ENCODE data around the gene SGIP1.
"Not testable (repeated sequence)": the region's sequence is repeated elsewhere in the genome, so short reads cannot be mapped to it uniquely, and the experiment has no call there.

Gene SGIP1

GRCh38 chr1:66733348-66734017 is 199.5 kb downstream of the SGIP1 start:
- peak in 1 of 3 experiments; percentile 48 for DNase-seq

GRCh38 chr1:66734531-66734930 is 200.6 kb downstream of the SGIP1 start:
- not testable (repeated sequence) for DNase-seq

GRCh38 chr1:66737836-66738235 is 203.9 kb downstream of the SGIP1 start:
- no peak for DNase-seq

DNA sequence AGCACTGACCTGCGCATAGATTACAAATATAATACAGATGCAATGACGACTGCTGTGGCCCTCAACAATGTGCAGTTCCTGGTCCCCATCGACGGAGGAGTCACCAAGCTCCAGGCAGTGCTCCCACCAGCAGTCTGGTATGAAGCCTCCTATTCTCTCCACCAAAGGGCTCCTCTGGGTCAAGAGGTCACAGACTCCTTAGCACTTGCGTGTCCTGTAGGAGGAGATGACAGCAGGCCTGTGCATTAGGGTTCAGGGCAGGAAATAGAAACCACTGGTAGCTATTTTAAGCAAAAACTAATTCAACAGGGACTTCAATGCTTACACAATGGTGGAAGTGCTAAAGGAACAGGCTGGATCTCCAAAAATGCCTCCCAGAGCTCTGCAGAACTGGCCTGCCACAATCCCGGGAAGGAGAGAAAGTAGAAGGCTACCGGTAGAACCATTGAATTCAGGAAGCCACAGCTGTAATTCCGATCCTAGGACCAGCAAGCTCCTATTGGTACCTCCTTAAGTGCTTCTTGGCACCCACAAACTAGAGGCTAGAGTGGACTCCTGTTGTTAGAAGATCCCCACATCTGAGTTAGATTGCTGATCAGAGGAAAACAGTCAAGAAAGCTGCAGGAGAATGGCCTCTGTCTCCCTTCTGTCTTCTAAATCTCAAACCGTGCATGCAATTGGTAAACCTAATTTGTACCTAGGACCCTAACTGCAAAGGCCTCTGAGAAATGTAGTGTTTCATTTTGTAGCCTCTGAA is 205.6 kb downstream of the SGIP1 start:
- no peak for DNase-seq

GRCh38 chr1:66745451-66745850 is 211.5 kb downstream of the SGIP1 start:
- DNase-seq, result no peak

DNA sequence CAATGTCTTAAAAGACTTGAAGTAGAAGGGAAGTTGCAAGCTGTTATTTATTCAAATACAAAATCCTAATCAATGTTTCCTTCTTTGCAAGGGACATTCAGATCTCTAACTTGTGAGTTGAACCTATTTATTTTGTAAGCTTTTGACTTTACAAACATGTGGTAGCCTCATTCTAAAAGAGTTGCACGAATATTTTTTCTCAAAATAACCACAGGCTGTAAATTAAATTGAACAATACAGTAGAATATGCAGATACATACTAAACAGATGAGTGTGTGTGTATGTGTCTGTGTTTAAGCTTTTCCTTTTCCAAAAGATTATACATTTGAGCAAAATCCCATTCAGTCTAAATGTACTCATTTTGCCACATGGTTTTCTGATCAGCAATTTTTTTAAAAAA is 213.5 kb downstream of the SGIP1 start:
- no peak for DNase-seq

DNA sequence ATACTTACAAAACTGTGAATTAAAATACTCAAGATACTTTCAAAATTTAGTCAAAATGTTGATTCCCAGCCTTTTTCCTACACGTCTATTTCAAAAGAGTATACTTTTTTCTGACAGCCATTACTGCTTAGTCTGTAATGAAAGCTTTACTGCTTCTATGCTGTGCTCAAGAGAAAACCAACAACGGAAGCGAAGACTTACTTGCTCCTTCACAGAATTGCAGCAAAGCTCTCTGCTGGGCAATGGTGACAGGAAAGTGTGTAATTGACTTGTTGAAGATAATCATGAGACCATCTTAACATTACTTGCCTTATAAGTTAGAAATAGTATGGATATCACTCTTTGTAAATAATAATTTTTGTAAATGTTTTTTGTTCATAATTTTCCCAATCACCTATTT is 216.6 kb downstream of the SGIP1 start:
- no peak for DNase-seq

DNA sequence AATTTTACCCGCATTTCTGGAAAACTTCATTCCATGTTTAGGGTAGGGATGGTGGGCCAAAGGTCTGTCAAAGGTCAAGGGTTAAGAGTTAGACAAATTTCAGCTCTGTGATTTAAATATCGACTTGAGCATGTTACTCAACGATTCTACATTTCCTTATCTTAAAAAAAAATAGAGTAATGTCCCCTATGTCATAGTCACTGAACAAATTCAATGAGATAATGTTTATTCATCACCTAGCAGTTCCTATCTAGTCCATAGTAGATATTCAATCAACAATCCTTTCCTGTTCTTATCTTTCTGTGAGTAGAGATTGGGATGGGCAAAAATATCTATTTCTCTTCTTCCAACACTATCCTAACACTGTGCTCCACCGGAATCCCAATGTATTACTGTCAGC is 217.2 kb downstream of the SGIP1 start:
- DNase-seq, result no peak

GRCh38 chr1:66752000-66752592 is 218.1 kb downstream of the SGIP1 start, which contains the start of gene DYNLT5:
Gene DYNLT5 (plus strand): TSS chr1:66752459. CDS start chr1:66754659, 2,200 bp downstream.
- DNase-seq, result no peak

DNA sequence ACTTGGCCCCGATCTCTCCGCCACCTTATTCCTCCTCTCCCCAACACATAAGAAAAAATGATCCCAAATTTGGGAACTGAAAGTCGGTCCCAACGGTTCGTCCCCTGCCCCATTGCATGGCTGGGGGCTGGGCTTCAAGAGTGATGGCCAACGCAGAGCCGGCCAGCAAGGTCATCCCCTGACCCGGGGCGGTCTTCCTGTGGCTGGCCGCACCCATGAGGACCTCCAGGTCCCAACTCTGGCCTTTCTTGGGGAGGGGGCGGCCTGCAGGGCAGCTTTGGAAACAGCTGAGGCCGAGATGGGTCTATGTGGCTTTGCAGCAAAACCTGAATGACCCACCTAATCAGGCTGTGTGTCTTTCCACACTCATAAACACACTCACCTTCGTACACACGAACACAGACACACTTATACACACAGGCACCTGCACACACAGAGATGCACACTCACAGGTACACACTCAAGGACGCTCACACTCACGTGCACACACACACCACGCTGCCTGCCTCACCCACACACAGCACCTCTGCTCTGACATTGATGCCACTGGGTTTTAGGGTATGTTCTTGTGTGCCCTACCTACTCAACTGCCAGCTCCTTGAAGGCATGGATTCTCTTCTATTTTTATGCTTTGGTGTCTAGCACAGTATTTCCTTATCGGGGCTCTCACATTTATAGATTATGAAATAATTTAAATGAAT is 218.9 kb downstream of the SGIP1 start:
- no peak for DNase-seq

DNA sequence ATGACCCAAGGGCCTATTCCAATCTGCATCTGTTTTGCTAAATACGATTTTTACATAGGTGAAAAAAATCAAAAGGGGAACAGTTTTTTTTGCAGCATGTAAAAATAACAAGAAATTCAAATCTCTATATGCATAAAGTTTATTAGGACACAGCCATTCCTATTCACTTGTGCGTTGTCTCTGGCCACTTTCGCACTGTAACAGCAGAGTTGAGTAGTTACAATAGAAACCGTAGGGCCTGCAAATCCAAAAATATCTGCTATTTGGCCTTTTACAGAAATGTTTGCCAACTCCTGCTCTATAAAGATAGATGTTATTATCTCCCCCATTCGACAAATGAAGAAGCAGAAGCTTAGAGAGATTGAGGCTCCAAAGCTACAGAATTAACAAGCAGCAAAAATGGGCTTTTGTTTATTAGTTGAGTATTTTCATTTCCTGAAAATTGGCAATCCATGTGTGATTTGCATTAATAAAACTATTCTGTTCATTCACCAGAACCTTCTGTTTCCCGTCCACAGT is 223.8 kb downstream of the SGIP1 start:
- DNase-seq, result no peak

DNA sequence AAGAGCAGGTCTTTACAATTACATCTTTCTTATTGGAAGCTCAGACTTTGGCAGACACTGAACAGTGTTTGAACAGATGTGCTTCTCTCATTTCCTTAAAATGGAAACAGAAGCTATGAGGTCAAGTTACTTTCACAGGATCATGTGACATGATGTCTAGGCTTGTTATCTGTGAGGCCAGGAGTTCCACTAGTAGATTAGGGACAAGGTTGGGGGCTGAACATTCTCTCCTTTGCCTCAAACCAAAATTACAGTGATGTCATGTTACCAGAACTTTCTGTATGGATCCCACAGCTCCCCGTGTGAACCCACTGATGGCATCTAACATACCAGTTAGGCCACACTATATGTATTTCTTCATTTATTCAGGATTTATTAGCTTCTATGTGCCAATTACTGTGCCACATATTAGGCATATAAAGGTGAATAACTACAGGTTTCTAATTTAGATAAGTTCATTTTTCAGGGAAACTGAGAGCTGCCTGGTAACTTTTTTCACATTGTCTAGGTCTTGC is 224.3 kb downstream of the SGIP1 start:
- peak in 1 of 3 experiments; percentile 18 for DNase-seq

GRCh38 chr1:66760506-66760905 is 226.6 kb downstream of the SGIP1 start:
- no peak for DNase-seq

DNA sequence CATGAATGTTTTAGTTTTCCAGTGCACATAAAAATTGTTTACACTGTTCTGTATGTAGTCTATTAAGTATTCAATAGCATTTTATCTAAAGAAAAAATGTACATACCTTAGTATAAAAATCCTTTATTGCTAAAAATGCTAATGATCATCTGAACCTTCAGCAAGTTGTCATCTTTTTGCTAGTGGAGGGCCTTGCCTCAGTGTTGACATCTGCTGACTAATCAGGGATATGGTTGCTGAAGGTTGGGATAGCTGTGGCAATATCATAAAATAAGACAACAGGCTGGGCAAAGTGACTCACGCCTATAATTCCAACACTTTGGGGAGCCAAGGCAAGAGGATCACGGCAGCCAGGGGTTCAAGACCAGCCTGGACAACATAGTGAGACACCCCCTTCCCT is 227.3 kb downstream of the SGIP1 start:
- DNase-seq, result no peak

DNA sequence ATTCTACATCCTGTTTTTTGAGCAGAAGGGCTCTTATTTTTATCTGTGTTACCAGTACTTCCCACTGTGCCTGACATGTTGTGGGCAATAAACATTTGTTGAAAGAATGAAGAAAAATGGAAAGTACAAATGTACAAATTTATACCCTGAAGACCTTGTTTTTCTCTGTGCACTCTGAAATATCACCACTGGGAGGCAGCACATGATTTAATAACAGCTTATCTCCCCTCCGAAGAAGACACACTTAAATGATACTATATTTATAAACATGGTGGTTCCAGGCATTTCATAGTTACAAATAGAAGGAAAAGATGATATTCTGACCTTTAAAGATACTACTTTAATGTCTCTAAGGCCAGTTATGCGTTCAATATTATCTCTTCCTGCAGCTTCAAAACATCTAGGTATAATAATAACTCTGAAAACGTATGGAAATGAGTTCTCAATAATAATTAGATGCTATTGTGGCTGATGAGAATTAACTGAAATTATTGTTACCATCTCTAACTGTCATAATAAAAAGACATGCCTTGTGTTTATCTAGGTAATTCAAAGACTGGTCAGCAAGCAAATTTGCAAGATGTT is 231.1 kb downstream of the SGIP1 start:
- peak; percentile 47 to 82 (median 67) for DNase-seq

DNA sequence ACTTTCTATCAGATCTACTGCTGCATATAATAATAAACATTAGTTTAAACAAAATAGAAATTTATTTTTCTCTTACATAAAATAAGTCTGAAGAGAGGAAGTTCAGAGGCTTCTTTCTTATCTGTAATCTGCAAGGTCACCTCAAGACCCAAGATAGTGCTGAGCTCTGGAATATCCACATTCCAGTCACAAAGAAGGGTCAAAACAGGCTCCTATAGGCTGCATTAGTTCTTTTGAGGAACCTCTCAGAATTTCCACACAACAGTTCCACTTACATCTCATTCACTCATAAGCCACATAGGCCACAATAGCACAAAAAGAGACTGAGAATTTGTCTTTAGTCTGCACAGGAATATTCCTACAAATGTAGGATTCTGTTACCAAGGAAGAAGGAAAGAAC is 233.7 kb downstream of the SGIP1 start:
- no peak for DNase-seq

DNA sequence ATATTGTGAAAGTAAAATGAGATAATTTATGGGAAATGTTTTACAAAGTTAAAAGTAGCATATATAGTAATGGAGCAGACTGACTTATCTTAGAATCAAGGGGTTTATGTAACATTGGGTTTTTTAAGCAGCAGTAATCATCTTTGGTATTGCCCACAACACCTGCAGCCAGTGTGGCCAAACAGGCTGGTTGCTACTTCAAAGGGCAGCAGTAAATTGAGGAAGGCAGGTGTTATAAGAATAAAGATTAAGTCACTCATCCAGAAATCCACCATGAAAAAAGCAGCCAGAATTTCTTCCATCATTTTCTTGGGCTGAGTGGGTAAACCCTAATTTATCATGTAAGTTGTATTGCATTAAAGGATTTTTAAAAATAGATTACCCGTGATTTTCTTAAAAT is 235.0 kb downstream of the SGIP1 start:
- DNase-seq, result peak in 1 of 3 experiments; percentile 64

GRCh38 chr1:66769512-66770229 is 235.7 kb downstream of the SGIP1 start:
- DNase-seq, result peak; percentile 28 to 63 (median 59)

DNA sequence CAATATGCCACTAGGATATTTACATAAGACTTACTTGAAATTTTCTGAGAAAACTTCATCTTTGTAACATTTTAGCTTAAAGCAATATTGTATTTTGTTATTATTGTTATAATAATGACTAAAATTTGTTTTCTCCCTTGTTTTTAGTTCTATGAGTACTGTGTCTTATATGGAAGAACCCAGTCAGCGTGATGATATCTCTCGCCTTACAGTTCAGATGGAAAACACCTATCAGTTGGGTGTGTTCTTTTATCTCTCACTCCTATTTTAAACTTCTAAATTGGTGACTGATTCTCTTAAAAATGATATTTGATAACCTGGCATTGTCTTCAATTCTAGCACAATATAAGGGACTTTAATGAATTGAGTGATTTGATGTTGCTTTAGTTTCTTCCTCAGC is 236.3 kb downstream of the SGIP1 start:
- no peak for DNase-seq

GRCh38 chr1:66770694-66771093 is 236.7 kb downstream of the SGIP1 start:
- peak; percentile 27 to 67 (median 59) for DNase-seq

DNA sequence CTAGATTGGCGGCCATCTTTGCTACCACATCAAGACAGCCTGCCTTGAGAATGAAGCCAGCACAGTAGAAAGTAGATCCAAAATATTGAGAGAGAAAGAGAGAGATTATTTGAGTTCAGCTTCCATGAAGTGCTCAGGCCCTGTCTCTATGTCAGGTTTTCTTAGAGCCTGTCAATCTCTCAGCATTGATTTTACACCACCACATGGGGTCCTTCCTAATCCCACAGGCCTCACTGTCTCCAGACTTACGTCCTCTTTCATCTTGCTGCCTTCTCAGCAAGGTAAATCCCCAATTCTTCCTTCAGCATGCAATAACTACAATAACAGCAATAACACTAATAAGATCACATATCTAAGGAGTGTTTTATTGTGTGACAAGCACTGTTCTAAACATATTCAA is 239.3 kb downstream of the SGIP1 start:
- DNase-seq, result no peak

DNA sequence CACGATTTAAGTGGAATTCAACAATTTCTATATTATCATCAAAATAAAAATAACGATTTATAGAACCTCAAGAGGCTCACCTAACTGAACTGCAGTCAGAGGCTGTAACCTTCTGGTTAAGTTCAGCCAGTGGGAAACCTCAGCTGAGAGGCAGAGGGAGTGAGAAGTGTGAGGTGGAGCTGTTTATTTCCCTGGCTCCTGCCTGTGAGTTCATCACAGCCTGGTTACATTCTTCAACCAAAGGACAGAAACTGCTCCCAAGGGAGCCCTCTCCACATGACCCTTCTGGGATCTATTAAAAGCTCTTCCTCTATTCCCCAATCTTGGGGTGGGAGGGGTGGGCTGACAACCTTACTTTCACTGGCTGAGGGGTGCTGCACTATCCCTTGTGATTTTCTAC is 240.5 kb downstream of the SGIP1 start:
- DNase-seq, result peak in 2 of 3 experiments; percentile 16 to 60

All from NCI-H1417 (cell line).